OCI-LY7 (cell line): ENCODE results near the gene RSBN1L. TPM values are rescaled to one million over a fixed set of nuclear protein-coding genes. Genes with fewer than 3 reads are reported as not detected.
A peak's percentile ranks its signal among the peaks of the same experiment; 100 is the strongest.

ENCODE experiments used
- BruUV-seq: library from RNA; stranded (reverse); fragments of 400-500 nt; replicated peaks from 2 replicates; lab custom pipeline; 2021; lab: Mats Ljungman, UMichigan
- CTCF ChIA-PET: fragments of 300-600 bp; sonication (Branson Sonifier 250); formaldehyde crosslinking; loops from one replicate; lab custom pipeline; 2022; ENCODE audit warnings: antibody characterized with exemption; ENCODE audit not compliant: unreplicated experiment; lab: Charles Lee
- POLR2A ChIA-PET: fragments of 300-600 bp; sonication (Branson Sonifier 250); formaldehyde crosslinking; loops from one replicate; lab custom pipeline; 2022; ENCODE audit warnings: antibody characterized with exemption; lab: Charles Lee
- DNase-seq: peaks from one replicate; pipeline ENCODE4 v3.0.0-alpha.2; 2015; ENCODE audit warnings: low spot score
- H2AFZ ChIP-seq: fragments of 200-600 bp; sonication (generic), shearing (Covaris generic); 2 replicates; pipeline ENCODE4 v1.6.1; 2014; ENCODE audit warnings: mild to moderate bottlenecking, antibody characterized with exemption, low read length, moderate library complexity
- H3K27ac ChIP-seq: fragments of 200-600 bp; sonication (generic); 2 replicates; pipeline ENCODE4 v1.5.1; 2014; ENCODE audit warnings: mixed run types, low read depth, mild to moderate bottlenecking, moderate library complexity, low read length, inconsistent platforms; ENCODE audit not compliant: poor library complexity, severe bottlenecking
- H3K36me3 ChIP-seq: fragments of 200-600 bp; sonication (generic); 2 replicates; pipeline ENCODE4 v1.6.1; 2014; ENCODE audit warnings: mild to moderate bottlenecking, antibody characterized with exemption, low read length, moderate library complexity, mixed read lengths; ENCODE audit not compliant: insufficient read depth
- H3K4me1 ChIP-seq: fragments of 200-600 bp; sonication (generic); 2 replicates; pipeline ENCODE4 v1.5.1; 2014; ENCODE audit warnings: mild to moderate bottlenecking, low read length; ENCODE audit not compliant: insufficient read depth, poor library complexity, severe bottlenecking
- H3K4me2 ChIP-seq: fragments of 200-600 bp; sonication (generic); 2 replicates; pipeline ENCODE4 v1.6.1; 2014; ENCODE audit warnings: mild to moderate bottlenecking, low read length
- H3K4me3 ChIP-seq: fragments of 200-600 bp; sonication (generic); 2 replicates; pipeline ENCODE4 v1.5.1; 2014; ENCODE audit warnings: mild to moderate bottlenecking, low read depth, low read length; ENCODE audit not compliant: poor library complexity, severe bottlenecking
- H3K79me2 ChIP-seq: fragments of 200-600 bp; sonication (generic); 2 replicates; pipeline ENCODE4 v1.6.1; 2016; ENCODE audit warnings: low read depth, mild to moderate bottlenecking, low read length, moderate library complexity, mixed read lengths; ENCODE audit not compliant: insufficient read depth
- H3K9me2 ChIP-seq: fragments of 200-600 bp; sonication (generic); 2 replicates; pipeline ENCODE4 v1.6.1; 2016; ENCODE audit warnings: mild to moderate bottlenecking, low read length, mixed read lengths; ENCODE audit not compliant: insufficient read depth
- H3K9me3 ChIP-seq: fragments of 200-600 bp; sonication (generic); 2 replicates; pipeline ENCODE4 v1.6.1; 2014; ENCODE audit warnings: mild to moderate bottlenecking, mixed run types, low read length, mixed read lengths
- H4K20me1 ChIP-seq: fragments of 200-600 bp; sonication (generic); 2 replicates; pipeline ENCODE4 v1.6.1; 2014; ENCODE audit warnings: mild to moderate bottlenecking, antibody characterized with exemption, low read length, moderate library complexity, mixed read lengths; ENCODE audit not compliant: insufficient read depth
- CTCF ChIP-seq: fragments of 200-600 bp; sonication (generic); conservative IDR thresholded peaks from 2 replicates; pipeline ENCODE4 v1.5.1; 2014; ENCODE audit warnings: mild to moderate bottlenecking, antibody characterized with exemption, low read length, moderate library complexity, mixed read lengths
- EZH2phosphoT487 ChIP-seq: fragments of 200-600 bp; sonication (generic); IDR thresholded peaks from 2 replicates; pipeline ENCODE4 v1.6.1; 2018; ENCODE audit warnings: low read depth, borderline replicate concordance, mild to moderate bottlenecking, mixed run types, antibody characterized with exemption, low read length, moderate library complexity, mixed read lengths
- intact Hi-C: fragments of 100-400 bp; cut with micrococcal nuclease; formaldehyde crosslinking; loops from one replicate; pipeline ENCODE4 v1.10.0; 2022; ENCODE audit not compliant: unreplicated experiment
- total RNA-seq, 2 experiments: library from RNA; depleted of rRNA in 1 of 2; stranded (reverse); fragments of >200 nt in 1 of 2; shearing (Covaris generic) in 1 of 2; gene quantifications; 2 replicates each; pipeline ENCODE4 v1.2.3, GENCODE V29; 2014 to 2022

RSBN1L gene
- total RNA-seq, 2 experiments from 2014 or later: 23.3 to 30.4 TPM

DNA sequence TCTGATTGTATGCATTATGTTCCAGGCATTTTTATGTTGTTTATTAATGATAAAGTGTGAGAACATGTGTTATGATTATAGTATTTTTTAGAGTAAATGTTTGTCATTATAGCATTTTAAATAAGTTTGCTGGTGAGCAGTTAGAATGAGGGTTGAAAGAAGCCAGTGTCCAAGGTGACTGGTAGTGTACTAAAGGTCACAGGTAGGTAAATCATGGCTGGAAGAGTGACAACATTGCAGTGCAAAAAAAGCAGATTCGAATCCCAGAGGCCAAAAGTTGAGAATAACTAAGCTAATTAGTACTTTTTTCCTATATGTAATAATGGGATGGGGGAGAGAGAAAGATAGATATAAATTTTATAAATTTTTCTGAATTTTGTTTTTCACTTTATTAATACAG is 44.0 kb downstream of the RSBN1L start:
- Histone ChIP-seq H3K79me2 (peaks cover 40% of the 10 kb centered on the region), H3K9me2 (no peaks in the 10 kb centered on the region), H2AFZ (no peak overlapping the region), H4K20me1 (no peaks in the 10 kb centered on the region), H3K27ac (no peak overlapping the region), H3K4me1 (peaks cover 12% of the 10 kb centered on the region), H3K36me3 (peaks cover 60% of the 10 kb centered on the region), H3K9me3 (no peaks in the 10 kb centered on the region), H3K4me3 (no peak overlapping the region), H3K4me2 (no peak overlapping the region)
- DNase-seq: no peak
- ChIA-PET POLR2A (interaction anchor here (1.0 kb wide), 2 partner anchors 53 to 85 kb away, joined by 3 to 5 read pairs; no protein-coding TSS in a partner anchor), CTCF (no interaction called here)
- intact Hi-C loops: no loop called here
- TF ChIP-seq CTCF (no peak), EZH2phosphoT487 (no peak)
- BruUV-seq: TSS peak; percentile 37

- peak overlapping the region; percentile 24; the same call in 1 of the 2 replicates for H3K4me2 ChIP-seq
- no peak overlapping the region for H3K27ac ChIP-seq
- TF ChIP-seq CTCF: no peak
- TF ChIP-seq EZH2phosphoT487: no peak
- intact Hi-C loops: no loop called here
- POLR2A ChIA-PET: no interaction called here
- H3K4me1 ChIP-seq: peaks cover 12% of the 10 kb centered on the region
- DNase-seq: no peak
- H3K9me3 ChIP-seq: no peaks in the 10 kb centered on the region
- H4K20me1 ChIP-seq: no peaks in the 10 kb centered on the region
- CTCF ChIA-PET: no interaction called here
- BruUV-seq: no TSS peak
- peaks cover 66% of the 10 kb centered on the region for H3K36me3 ChIP-seq
- H3K79me2 ChIP-seq: peaks cover 21% of the 10 kb centered on the region; the same call in 1 of the 2 replicates
- H2AFZ ChIP-seq: no peak overlapping the region
- H3K9me2 ChIP-seq: no peaks in the 10 kb centered on the region
- no peak overlapping the region for H3K4me3 ChIP-seq
Measured at GRCh38 chr7:77743518-77743917, 47.3 kb downstream of the RSBN1L start.

DNA sequence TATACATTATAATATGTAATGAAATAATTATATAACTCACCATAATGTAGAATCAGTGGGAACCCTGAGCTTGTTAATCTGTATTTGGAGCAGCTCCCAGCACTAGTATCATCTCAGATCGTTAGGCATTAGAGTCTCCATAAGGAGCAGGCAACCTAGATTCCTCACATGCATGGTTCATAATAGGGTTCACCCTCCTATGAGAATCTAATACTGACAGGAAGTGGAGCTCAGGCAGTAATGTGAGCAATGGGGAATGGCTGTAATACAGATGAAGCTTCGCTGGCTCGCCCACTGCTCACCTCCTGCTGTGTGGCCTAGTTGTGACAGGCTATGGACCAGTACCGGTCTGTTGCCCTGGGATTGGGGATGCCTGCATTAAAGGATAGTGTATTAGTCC is 49.5 kb downstream of the RSBN1L start:
- Histone ChIP-seq H3K27ac (no peak overlapping the region), H3K4me3 (no peak overlapping the region), H3K9me2 (no peaks in the 10 kb centered on the region), H3K9me3 (no peaks in the 10 kb centered on the region), H3K36me3 (peaks cover 76% of the 10 kb centered on the region), H4K20me1 (no peaks in the 10 kb centered on the region), H2AFZ (no peak overlapping the region), H3K4me2 (no peak overlapping the region), H3K79me2 (peaks cover 25% of the 10 kb centered on the region; the same call in 1 of the 2 replicates), H3K4me1 (peaks cover 12% of the 10 kb centered on the region)
- DNase-seq: no peak
- ChIA-PET POLR2A (interaction anchor here (0.7 to 1.8 kb wide), 2 partner anchors 11 to 27 kb away, joined by 3 to 4 read pairs; no protein-coding TSS in a partner anchor), CTCF (no interaction called here)
- no TSS peak for BruUV-seq
- TF ChIP-seq CTCF (no peak), EZH2phosphoT487 (no peak)
- intact Hi-C loops: no loop called here
